Brain microvascular endothelial cell (primary cell): ENCODE results near the gene FAM9A.
A peak's percentile ranks its signal among the peaks of the same experiment; 100 is the strongest.
"Not testable (repeated sequence)": the region's sequence is repeated elsewhere in the genome, so short reads cannot be mapped to it uniquely, and the experiment has no call there.

Source experiments
- DNase-seq: peaks from one replicate; pipeline ENCODE4 v3.0.0-alpha.2; 2020
- H3K27ac ChIP-seq: fragments of 250-450 bp; sonication (Bioruptor Pico); 2 replicates; pipeline ENCODE4 v1.5.1; 2020; ENCODE audit warnings: mild to moderate bottlenecking, moderate library complexity
- H3K27me3 ChIP-seq: fragments of 250-450 bp; sonication (Bioruptor Pico); replicated peaks from 2 replicates; pipeline ENCODE4 v1.5.1; 2020; ENCODE audit warnings: mild to moderate bottlenecking
- H3K36me3 ChIP-seq: fragments of 250-450 bp; sonication (Bioruptor Pico); replicated peaks from 2 replicates; pipeline ENCODE4 v1.5.1; 2020; ENCODE audit warnings: mild to moderate bottlenecking
- H3K4me3 ChIP-seq: 2 replicates; pipeline ENCODE4 v1.5.1; 2011; ENCODE audit warnings: low read depth, mild to moderate bottlenecking, control low read depth, low read length, moderate library complexity
- in situ Hi-C: cut with HindIII; loops from 2 replicates; pipeline ENCODE4 v1.10.0; 2017; ENCODE audit warnings: low sequenced_read_pairs, low pct_ligation_motif_present
- TF ChIP-seq, protein P1 (sequence below): IDR thresholded peaks from 2 replicates; pipeline ENCODE4 v1.5.1; 2011; ENCODE audit warnings: low read depth, mild to moderate bottlenecking, moderate library complexity, low read length, control low read depth, inconsistent platforms; ENCODE audit errors: missing control alignments

Gene FAM9A

DNA sequence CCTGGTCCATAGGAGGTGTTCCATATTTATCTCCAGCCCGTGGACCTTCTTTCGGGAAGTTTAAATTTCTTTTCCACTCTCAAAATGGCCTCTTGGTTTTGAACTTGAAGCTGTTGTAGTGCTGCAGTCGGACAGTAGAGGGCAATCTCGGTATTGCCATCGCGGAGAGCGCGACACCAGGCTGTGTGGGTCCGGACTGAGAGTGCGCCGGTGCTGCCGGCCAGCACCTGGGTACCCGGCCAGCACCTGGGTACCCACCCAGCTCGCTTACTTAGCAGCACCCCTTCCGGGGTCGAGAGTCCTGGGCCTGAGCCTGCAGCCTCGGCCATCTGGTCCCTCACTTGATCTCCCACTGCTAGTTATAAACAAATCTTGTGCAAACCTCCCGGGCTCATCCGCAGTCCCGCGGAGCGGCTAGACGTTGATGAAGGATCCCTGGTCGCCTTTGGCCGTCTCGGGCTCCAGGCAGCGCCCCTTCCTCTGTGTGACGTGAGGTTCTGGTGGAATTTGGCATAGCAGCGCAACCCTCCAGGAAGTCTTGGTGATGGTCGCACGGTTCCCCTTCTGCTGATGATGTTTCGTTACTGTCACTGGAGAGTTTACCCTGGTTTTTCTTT, 18.0 kb downstream of the FAM9A start:
- TF ChIP-seq, protein P1, sequence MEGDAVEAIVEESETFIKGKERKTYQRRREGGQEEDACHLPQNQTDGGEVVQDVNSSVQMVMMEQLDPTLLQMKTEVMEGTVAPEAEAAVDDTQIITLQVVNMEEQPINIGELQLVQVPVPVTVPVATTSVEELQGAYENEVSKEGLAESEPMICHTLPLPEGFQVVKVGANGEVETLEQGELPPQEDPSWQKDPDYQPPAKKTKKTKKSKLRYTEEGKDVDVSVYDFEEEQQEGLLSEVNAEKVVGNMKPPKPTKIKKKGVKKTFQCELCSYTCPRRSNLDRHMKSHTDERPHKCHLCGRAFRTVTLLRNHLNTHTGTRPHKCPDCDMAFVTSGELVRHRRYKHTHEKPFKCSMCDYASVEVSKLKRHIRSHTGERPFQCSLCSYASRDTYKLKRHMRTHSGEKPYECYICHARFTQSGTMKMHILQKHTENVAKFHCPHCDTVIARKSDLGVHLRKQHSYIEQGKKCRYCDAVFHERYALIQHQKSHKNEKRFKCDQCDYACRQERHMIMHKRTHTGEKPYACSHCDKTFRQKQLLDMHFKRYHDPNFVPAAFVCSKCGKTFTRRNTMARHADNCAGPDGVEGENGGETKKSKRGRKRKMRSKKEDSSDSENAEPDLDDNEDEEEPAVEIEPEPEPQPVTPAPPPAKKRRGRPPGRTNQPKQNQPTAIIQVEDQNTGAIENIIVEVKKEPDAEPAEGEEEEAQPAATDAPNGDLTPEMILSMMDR, result peak; percentile 64
- Histone ChIP-seq H3K27ac (no peak overlapping the region), H3K4me3 (peak overlapping the region; percentile 17), H3K27me3 (no peaks in the 10 kb centered on the region), H3K36me3 (no peaks in the 10 kb centered on the region)
- no peak for DNase-seq
- in situ Hi-C loops, result no loop called here

DNA sequence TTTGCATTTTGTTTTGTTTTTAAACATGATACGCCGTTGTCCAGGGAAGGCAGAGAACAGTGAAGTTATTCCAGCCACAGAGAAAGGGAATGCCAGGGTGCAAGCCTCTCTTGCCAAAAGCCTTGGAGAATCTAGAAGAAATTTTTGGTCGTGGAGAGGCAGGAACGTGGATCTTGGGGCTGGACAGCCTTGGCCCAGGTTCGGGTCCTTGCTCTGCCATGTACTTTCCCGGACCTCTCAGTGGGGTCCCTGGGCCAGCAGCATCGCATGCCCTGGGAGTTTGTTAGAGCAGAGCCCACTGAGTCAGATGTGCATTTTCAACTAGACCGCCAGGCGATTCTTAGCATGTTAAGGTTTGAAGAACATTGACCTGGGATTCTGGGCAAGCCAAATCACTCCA, 18.6 kb downstream of the FAM9A start:
- Histone ChIP-seq H3K36me3 (no peaks in the 10 kb centered on the region), H3K4me3 (no peak overlapping the region), H3K27me3 (no peaks in the 10 kb centered on the region), H3K27ac (no peak overlapping the region)
- no peak for DNase-seq
- in situ Hi-C loops, result no loop called here
- TF ChIP-seq, protein P1, result no peak

- in situ Hi-C loops, DNase-seq, H3K27me3 ChIP-seq, H3K27ac ChIP-seq, H3K4me3 ChIP-seq, H3K36me3 ChIP-seq: not testable (repeated sequence)
These were observed 19.3 kb downstream of the FAM9A start for GRCh38 chrX:8781921-8782320.

DNA sequence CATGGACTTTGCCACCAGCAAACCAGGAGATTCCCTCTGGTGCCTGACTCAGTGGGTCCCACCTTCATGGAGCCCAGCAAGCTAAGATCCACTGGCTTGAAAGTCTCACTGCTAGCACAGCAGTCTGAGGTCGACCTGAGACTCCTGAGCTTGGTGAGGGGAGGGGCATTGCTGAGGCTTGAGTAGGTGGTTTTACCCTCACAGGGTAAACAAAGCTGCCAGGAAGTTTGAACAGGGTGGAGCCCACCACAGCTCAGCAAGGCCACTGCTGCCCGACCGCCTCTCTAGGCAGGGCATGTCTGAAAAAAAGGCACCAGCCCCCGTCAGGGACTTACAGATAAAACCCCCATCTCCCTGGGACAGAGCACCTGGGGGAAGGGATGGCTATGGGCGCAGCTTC, 28.1 kb downstream of the FAM9A start:
- no peak overlapping the region for H3K4me3 ChIP-seq
- TF ChIP-seq, protein P1, result no peak
- DNase-seq, result no peak
- in situ Hi-C loops, result no loop called here
- H3K27me3 ChIP-seq, result no peaks in the 10 kb centered on the region
- H3K36me3 ChIP-seq, result no peaks in the 10 kb centered on the region
- H3K27ac ChIP-seq, result no peak overlapping the region

DNA sequence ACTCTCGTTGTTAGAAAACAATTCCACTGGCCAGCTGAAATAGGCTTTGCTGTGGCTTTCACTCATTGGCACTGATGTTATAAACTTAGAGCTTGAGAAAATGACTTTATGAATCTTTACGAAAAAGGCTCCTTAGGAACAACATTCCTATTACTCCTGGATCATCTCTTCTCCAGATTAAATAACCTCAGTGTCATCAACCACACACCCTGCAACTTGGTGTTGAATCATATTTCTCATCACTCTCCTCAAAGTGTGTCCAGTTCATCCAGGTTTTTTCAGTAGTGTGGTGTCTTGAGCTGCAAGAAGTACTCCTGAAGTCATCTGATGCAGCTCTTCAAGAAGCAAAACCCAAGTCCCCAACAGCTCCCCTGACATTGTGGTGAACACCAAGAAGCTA, 41.2 kb downstream of the FAM9A start:
- no peaks in the 10 kb centered on the region for H3K27me3 ChIP-seq
- H3K4me3 ChIP-seq, result no peak overlapping the region
- H3K36me3 ChIP-seq, result no peaks in the 10 kb centered on the region
- TF ChIP-seq, protein P1, result no peak
- no peak overlapping the region for H3K27ac ChIP-seq
- in situ Hi-C loops, result no loop called here
- DNase-seq, result no peak

GRCh38 chrX:8758706-8759105, 42.5 kb downstream of the FAM9A start:
- H3K27me3 ChIP-seq, H3K36me3 ChIP-seq, H3K4me3 ChIP-seq, in situ Hi-C loops: not testable (repeated sequence)
- peak overlapping the region; percentile 55 for H3K27ac ChIP-seq
- DNase-seq, result peak; percentile 24

GRCh38 chrX:8757609-8758389, 43.4 kb downstream of the FAM9A start:
- peak; percentile 28 for DNase-seq
- H3K4me3 ChIP-seq, H3K36me3 ChIP-seq, H3K27me3 ChIP-seq, in situ Hi-C loops: not testable (repeated sequence)
- H3K27ac ChIP-seq, result peak overlapping the region; percentile 55
